GM21737 (cell line): ENCODE measurements around the gene CNNM4.

Experiments used
- ATAC-seq: cut with Tn5 transposase; IDR thresholded peaks from one replicate; pipeline ENCODE4 v1.9.1; 2021; ENCODE audit warnings: mild to moderate bottlenecking, moderate library complexity; ENCODE audit not compliant: unreplicated experiment

CNNM4 gene

DNA sequence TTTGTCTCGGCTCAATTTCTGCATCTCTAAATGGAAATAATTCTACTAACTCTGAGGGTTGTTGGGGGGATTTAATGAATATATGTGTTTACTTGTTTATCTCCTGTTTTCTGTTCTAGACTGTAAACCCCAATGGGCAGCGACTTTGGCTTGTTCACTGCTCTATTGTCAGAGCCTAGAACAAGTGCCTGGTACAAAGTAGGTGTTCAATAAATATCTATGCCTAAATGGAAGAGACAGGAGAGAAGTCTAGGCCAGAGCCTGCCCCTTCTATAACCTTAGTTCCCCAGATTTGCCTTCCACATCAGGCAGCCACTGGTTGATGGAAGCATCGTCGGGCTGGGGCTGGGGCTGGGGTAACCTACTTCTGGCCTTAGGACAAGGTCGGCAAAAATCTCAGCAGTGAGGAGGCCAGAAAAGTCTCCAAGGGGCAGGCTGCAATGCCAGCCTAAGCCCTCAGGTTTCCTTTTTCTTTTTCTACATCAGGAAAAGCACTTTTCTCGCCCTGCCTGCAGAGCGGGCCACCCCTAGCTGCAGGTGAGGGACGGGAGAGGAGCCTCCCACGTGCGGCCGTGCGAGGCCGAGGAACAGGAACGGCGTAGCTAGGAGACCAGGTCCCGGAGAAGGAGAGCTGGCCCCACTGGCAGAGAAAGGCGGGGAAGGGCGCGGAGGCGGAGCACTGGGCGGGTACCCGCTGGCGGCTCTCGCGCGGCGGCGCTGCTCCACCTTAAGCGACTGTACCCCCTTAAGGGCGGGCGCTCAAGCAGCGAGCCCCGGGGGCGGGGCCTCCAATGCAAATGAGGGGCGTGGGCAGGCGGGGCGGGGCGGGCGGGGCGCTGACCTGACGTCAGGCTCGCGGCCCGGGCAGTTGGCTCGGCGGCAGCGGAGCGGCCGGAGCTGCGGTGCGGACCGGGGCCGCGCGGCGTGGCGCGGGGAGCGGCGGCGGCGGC is at the start of gene CNNM4:
Gene CNNM4 (plus strand): TSS at position 867 of the 950 bp plus-strand sequence. CDS start 98 bp downstream, outside the sequence.
- peak; percentile 66 for ATAC-seq

DNA sequence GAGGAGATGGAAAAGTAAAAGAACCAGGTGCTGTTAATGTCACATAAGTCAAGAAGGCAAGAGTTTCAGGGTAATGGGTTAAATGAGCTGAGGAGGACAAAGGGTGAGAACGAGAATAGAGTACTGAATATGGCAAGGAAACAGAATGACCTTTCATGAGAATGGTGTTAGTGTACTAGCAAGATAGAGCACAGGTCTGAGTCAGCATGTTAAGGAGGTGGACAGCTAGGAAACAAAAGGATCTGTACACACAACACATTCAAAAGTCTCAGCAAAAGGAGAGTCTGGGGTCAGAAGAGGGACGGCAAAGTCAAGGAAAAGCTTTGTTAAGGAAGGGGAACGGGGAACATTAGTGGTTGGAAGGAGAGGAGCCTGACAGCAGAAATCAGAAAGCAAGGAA is 49.7 kb upstream of the CNNM4 start:
- no peak for ATAC-seq

DNA sequence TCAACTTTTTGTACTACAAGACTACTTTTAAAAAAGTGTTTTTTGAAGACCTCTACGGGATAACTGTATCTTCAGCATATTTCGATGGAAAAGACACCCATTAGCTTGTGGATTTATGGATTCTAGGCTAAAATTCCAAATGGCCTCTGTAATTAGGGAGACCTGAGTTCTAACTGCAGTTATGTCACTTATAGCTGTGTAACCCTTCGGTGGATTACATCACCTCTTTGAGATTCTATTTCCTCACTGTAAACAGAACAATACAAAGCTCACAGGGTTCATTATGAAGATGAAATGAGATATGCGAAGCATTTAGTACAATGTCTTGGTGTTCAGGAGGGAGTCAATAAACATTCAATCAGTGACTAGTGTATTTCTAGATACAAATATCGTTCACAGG is 45.0 kb upstream of the CNNM4 start:
- ATAC-seq: no peak

DNA sequence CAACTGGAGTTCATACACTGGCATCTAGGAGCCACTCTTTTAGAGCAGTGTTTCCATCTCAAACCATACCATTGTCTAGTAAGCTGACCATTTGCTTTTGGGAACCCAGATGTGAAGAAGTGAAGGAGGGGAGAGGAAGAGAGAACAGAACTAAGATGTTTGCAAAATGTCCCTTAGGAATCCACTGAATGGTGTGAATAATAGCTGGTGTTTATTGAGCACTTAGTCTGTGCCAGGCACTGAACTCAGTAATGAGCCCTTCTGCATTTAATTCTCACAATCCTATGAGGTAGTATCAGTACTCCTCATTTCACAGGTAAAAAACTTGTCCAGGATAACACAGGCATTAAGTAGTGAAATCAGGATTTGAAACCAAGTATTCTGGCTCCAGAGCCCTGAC is 44.3 kb upstream of the CNNM4 start:
- no peak for ATAC-seq

DNA sequence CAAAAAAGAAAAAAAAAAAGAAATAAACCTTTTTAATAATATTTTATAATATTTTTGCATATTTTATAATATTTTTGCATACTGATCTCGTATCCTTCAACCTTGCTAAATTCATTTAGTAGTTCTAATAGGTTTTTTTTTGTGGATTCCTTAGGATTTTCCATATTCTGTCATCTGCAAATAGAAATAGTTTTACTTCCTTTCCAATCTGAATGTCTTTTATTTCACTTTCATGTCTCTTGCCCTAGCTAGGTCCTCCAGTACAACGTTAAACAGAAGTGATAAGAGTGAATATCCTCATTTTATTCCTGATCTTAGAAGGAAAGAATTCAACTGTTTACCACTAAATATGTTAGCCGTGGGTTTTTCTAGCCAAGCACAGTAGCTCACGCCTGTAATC is 34.6 kb upstream of the CNNM4 start:
- no peak for ATAC-seq

DNA sequence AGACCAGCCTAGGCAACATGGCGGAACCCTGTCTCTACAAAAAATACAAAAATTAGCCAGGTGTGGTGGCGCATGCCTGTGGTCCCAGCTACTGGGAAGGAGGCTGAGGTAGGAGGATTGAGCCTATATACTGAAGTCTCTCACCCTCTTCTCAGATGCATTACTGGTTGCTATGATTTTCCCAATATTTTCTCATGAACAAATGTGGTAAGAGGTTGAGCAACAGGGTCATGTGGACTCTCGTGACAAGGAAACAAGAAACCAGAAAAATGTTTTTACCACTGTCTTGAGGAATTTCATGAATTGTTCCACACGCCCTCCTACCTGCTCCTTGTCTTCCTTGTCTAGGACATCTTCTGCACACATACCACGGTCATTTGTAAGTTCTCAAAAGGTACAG is 33.3 kb upstream of the CNNM4 start:
- no peak for ATAC-seq

DNA sequence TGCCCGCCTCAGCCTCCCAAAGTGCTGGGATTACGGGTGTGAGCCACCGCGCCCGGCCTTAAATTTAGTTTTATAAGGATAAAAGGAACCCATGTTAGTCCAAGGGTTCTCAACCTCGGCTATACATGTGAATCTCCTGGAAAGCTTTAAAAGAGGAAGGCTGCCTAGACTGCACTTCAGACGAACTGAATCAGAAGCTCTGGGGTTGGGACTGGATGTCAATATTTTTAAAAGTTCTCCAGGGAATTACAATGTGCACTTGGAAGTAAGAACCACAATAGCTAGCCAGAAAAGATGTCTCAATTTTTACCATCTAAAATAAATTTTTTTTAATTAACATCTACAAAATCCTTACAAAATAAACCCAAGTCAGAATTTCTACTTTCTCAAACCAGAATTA is 31.0 kb upstream of the CNNM4 start:
- ATAC-seq: no peak

DNA sequence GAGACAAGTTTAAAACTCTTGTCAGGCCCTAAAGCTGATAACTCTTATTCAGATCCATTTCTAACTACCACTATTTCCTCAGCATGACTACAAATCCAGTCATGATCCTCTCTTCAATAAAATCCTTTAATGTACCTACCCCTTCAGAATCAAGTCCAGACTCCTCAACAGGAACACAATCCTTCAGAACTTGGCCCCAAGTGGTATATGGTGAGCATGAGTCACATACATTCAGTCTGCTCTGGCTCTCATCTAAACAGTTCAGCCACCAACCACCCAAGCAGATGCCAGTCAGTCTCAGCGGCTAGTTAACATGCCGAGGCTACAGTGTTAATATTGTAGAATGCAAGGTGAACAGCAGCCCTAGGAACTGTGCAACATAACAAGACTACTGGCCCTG is 30.5 kb upstream of the CNNM4 start:
- no peak for ATAC-seq

DNA sequence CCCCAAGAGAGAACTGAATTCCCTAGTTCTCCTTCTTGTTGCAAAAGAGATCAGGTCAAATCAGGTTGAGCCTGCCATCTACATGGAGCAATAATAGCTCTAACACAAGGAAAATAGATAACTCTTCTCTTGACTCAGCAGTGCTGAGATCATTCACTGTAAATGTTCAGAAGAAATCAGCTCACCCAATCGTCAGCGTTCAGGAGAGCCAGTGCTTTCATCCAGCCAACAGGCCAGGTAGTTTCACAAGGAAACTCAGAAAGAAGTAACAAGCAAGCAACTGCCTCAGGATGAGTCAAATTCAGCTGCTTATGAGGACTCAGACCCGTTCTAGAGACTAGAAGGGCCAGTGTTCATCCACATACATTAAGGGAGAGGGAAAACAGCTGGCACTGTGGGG is 26.8 kb upstream of the CNNM4 start:
- no peak for ATAC-seq

DNA sequence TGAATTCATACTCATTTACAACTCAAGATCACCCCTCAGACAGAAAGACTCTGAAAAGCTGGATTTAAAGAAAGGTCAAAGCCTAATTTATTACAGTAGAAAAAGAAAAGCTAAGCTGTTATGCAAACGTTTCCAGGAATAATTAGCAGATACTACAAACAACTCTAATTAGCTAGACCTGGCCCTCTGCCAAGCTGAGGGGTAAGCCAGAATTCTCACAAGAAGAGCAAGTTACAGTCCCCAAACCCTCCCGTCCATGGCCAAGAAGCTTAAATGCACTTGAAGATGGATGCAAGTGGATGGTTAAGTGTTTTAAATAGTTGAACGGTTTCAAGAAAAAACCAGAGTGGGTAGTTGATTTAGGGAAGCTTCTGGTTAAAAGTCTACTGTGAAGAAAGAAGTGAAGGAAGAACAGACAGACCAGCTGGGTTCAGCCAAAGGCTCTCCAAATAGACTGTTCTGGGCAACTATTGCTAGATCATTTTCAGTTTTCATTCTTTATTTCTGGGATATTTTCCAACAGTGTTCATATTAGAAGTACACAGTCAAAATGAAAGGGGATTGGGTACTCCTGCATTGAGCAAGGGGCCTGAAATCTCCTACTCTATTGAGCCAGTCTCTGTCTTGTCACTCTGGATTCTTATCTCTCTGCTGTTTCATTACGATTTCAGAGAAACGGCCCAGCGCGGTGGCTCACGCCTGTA is 25.7 kb upstream of the CNNM4 start:
- no peak for ATAC-seq

DNA sequence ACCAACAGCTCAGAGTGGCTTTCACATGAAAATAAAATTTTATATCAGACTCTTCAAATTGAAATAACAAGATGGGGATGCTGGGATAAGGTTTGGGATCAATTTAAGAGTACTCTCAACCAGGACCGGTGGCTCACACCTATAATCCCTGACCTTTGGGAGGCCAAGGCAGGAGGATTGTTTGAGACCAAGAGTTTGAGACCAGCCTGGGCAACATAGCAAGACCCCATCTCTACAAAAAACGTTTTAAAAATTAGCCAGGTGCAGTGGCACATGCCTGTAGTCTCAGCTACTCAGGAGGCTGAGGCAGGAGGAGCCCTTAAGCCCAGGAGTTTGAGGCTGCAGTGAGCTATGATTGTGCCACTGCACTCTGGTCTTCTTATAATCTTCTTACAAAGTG is 23.5 kb upstream of the CNNM4 start:
- no peak for ATAC-seq

DNA sequence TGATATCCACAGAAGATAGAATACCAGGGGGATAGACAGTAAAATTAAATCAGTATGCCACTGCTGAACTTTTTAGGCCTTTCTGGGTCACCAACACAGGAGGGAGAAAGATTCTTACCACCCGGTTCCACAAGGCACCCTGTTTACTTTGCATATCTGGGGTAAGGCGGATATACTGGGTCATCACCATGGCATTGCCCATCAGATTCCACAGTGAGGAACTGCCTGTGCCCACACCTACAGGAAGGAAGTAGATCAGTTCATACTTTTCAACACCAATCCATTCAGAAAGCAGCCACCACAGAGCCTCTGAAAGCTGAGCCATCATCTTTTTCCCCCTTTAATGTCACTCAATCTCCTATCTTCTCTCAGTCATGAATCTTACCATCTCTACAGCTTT is 22.9 kb upstream of the CNNM4 start:
- ATAC-seq: no peak

DNA sequence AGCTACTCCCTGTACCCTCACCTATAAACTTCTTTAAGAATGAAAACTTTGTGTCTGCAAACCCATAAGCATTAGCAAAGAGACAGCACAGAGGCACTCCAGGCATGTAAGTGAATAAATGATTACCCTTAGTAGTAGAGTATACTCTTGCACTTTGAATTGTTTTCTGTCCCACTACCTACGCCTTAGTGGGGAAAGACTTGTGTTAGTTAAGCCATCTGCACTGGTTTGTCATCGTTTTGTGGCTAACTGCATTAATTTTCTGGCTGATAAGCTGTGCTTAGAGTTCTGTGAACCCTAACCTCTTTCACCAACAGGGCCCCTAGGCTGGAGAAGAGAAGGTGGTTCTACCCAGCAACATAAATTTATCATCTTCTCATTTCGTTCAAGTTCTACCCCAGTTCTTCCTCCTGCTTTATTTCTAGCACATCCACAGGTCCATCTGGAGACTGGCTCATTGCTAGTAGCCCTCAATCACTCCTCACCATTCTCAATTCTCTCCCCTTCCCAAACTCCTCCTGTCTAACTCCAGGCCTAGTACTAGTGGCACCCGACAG is 21.5 kb upstream of the CNNM4 start:
- ATAC-seq: no peak

DNA sequence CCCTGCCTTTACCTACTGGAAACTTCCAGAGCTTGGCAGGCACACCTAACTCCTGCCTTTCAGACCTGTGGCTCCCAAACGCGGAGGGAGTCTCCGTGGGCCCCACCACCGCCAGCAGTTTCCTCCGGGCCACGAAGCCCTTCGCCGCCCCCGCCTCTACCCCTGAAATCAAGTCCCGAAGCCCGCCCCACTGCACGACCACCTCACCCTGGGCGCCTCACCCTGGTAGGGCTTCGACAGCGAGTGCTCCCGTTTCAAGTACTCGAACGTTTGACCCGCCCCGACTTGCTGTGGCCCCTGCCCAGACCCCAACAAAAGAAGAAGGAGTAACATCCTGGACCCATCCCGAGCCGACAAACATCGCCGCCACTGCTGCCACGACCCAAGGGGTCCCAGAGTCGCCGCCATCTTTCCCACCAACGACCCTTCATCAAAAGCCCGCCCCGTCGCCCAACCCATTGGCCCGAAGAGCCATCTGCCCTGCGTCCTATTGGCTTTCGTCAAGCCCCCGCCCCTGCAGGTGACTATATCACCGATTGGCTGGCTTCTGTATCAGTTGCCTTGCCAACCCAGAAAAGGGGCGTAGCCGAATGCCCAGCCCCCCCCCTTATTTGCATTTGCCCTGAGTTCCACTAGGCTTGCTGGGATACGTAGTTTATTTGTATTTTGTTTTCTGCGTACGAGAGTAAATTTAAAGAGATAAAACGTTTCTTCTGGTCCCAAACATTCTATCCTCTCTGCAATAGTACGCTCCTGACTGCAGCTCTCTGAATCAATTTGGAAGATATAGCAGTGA is 20.9 kb upstream of the CNNM4 start, which contains the start of gene LMAN2L:
Gene LMAN2L (minus strand): TSS at position 432 of the 796 bp plus-strand sequence. CDS start 24 bp downstream, at position 408.
- ATAC-seq: peak; percentile 97

DNA sequence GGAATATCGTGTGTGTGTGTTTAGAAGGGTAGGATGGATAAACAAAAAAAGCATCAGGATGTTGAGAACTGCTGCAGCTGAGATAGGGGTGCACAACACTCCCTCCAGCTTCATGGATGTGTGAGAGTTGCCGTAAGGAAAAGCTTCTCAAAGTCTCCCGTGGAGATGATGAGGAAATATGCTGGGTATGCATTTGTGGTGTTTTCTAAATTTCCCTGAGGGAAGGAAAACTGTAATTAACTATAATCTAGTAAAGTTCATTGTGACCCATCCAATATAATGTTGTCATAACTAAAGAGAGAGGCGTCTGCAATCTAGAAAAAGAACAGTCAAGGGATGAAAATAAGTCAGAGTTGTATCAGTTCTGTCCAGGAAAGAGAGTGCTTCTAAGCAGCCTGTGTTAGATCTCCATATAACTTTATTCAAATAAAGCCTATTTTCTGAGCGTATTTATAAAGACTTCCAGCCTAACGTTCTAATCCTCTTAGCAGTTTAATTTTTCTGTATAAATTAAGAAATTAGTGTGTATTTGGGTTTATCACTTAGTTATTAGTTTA is 13.6 kb upstream of the CNNM4 start:
- ATAC-seq: no peak

DNA sequence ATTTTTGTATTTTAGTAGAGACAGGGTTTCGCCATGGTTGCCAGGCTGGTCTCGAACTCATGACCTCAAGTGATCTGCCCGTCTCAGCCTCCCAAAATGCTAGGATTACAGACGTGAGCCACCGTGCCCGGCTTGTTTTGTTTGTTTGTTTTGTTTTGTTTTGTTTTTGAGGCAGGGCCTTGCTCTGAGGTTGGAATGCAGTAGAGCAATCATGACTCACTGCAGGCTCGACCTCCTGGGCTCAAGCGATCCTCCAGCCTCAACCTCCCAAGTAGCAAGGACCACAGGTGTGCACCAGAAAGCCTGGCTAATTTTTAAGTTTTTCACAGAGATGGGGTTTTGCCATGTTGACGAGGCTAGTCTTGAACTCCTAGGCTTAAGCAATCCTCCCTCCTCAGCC is 8.9 kb upstream of the CNNM4 start:
- ATAC-seq: no peak

DNA sequence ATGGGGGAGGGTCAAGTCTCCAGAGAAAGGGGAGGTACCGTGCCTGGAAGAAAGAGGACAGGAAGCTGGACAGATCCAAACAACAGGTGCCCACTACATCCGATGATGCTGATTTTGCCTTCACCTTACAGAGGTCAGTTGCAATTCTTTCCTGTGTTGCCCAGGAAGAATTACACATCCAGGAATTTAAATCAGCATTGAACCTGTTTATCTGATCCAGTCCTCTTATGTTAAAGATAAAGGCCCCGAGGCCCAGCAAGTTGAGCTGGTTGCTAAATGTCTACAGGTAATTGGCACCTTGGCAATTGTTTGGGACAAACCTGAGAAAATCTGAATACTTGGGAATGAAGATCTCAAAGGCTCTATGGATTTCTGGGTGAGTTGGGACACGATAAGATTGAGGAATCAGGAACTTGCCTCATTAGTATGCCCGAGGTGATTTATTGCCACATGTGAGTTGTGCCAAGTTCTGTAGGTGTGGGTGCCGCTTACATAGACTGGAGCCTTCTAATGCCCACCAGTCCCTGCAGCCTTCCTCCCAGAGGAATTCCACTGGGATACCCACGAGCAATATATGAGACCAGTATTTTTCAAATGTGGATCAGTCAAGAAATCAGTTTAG is 6.9 kb upstream of the CNNM4 start:
- ATAC-seq: no peak

DNA sequence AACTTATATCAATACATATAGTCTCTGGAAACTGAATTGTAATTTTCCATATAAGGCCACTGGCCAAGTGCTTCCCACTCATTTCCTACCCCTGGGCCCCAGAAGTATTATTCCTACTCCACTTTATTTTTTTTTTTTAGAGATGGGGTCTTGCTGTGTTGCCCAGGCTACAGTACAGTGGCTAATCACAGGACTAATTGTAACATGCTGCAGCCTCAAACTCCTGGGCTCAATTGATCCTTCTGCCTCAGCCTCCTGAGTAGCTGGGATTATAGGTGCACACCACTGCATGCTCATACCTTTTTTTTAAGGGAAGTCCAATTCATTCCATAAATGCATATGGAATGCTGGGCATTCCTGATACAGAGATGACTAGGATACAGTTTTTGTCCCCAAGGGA is 6.4 kb upstream of the CNNM4 start:
- no peak for ATAC-seq

DNA sequence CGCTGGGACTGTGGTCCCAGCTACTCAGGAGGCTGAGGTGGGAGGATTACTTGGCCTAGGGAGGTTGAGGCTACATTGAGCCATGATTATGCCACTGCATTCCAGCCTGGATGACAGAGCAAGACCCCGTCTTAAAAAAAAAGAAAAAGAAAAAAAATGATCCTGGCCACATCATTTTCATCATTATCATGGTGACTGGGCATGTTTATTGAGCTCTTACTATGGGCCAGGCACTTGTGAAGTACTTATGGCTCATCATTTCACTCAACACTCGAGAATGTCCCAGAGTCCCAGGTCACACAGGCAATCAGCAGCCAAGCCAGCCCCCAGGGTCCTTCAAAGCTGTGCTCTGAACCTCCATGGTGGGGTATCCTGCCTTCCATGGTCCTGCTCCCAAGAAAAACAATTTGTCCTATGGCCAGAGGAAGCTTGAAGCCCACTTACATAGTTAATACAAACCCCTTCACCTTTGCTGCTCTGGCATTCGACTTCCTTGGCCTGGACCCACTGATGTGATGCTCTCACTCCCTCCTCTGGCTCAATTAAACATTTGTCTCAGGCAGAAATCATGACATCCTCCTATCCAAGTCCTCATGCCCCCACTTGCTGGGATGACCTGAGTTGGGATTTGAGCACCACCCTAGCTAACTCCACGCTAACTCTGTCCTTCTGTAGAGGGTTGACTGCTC is 3.8 kb upstream of the CNNM4 start:
- ATAC-seq: no peak

DNA sequence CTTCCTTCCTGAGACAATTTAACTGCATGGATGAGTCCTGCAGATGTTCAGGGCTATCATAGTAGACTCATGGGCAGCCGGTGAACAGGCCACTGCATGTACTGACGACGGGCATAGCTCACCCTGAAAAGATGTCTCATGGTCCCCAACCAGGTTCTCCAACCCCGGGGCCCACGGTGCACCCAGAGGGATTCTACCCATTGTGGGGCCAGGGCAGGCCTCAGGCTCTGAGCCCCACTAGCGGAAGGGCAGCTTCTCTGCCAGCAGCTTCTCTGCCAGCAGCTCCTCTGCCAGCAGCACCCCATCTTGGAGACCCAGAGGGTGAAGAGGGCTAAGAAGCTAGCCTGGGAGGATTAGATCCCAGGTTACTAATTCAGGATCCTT is 3.2 kb upstream of the CNNM4 start:
- ATAC-seq: no peak
